GM21360 (cell line): ENCODE results near the gene RDH16.

Experiments used
- ATAC-seq: cut with Tn5 transposase; IDR thresholded peaks from one replicate; pipeline ENCODE4 v1.9.1; 2021; ENCODE audit warnings: mild to moderate bottlenecking, moderate library complexity; ENCODE audit not compliant: unreplicated experiment

The RDH16 gene, protein sequence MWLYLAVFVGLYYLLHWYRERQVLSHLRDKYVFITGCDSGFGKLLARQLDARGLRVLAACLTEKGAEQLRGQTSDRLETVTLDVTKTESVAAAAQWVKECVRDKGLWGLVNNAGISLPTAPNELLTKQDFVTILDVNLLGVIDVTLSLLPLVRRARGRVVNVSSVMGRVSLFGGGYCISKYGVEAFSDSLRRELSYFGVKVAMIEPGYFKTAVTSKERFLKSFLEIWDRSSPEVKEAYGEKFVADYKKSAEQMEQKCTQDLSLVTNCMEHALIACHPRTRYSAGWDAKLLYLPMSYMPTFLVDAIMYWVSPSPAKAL

DNA sequence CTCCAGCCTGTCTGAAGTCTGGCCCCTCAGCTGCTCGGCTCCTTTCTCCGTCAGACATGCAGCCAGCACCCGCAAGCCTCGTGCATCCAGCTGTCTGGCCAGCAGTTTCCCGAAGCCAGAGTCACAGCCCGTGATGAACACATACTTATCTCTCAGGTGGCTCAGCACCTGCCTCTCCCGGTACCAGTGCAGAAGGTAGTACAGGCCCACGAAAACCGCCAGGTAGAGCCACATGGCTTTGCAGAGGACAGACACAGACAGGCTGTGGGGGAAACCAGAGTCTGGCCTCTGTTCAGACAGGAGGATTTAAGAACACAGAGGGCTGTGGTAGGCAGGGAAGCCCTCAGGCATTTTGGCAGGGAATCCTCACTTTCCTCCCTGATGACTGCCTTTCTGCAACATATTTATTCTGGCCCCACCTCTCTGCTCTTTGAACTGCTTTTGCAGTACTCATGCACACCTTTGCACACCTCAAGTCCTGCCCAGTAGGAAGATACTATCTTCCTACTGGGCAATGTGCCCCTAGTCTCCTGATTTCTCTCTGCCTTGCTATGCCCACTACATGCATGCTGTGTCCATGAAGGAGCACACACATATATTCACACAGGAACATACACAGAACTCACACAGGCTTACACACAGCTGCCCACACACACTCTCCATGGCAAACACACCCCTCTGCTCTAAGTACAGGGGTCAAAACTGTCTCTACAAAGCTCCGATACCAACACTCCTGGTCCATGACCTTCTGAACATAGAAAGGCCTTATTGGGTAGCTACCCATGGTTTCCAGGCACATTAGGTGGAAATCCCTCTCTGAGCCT is at the start of gene RDH16:
RDH16 (minus strand) TSS at position 380 of the 824 bp plus-strand sequence; CDS start at position 234, 146 bp downstream.
- no peak for ATAC-seq

DNA sequence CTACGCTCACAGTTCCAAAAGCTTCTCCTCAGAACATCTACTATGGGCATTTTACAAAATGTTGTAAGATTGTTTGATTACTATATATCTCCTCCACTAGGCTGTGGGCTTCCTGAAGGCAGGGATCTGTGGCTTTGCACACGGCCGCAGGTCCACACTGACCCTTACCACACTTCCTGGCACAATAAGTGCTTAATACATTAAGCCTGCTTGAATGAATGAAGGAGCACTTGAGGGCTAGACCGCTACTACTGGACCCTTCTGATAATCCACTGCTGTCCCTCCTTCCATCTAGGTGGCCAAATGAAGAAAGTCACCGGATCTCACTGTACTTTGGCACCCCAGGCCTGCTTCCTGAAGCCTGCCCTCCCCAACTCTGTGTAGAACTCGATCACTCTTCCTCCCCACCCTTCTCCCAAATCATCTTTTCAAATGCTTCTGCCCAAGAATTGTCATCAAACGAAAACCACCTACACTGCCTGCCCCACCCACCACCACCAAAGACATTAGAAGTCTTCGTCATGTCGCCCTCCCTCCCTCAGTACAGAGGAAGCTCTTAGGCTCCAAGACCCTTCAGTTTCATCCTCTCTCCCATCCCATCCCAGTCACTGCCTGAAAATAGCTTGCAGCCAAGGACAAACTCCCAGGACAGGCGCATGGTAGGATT is 49.5 kb upstream of the RDH16 start:
- no peak for ATAC-seq

DNA sequence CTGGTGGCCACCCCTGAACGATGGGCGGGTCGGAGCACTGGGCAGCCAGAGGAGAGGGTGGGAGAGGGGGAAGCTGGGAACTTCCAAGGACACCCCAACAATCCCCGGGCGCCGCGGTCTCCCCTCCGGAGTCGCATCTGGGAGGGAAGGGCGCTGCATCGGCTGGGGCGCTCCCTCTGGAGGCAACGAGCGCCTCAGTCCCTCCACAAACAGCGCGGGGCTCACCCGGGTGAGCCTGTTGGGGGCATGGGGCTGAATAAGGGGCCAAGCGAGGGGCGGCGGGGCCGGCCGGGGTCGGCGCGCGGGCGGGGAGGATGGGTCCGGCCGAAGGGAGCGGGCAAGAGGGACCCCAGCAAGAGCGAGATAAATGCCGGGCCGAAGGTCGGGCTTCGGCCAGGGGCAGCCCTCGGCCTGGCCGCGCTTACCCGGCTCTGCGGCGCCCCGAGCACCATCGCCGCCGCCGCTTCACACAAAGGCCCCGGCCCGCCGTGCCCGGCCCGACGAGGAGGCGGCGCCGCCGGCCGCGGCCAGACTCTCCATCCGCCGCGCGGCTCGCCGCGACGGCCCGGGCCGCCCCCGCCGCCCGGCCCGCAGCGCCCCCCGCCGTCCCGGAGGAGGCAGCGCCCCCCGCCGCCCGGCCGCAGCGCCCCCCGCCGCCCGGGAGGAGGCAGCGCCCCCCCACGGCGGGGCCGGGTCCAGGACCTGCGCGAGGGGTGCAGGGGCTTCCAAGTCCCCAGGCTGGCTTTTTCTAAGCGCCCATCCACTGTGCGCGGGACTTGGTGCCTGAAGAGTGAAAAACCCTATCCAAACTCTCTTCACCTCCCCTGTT is 48.8 kb upstream of the RDH16 start, which contains the start of gene ZBTB39:
ZBTB39 (minus strand) TSS at position 567 of the 829 bp plus-strand sequence. CDS start 1,629 bp downstream, outside the sequence.
- peak; percentile 53 for ATAC-seq

DNA sequence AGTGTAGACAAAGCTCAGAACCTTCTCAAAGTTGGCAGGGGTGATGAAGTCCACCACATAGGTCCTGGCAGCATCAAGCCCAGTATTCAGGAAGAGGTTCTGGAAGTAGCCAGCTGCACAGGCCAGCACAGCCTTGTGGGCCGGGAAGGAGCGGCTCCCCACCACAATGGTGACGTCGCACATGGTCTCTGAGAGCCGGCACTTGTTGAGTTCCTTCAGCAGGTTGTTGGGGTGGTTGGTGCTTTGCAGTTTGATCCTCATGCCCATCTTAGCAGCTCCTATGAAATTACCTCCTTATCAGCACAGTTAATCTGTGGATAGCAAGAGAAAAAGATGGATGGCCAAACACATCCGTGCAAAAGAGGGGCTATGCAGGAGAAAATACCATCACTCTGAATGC is 47.2 kb upstream of the RDH16 start:
- no peak for ATAC-seq

DNA sequence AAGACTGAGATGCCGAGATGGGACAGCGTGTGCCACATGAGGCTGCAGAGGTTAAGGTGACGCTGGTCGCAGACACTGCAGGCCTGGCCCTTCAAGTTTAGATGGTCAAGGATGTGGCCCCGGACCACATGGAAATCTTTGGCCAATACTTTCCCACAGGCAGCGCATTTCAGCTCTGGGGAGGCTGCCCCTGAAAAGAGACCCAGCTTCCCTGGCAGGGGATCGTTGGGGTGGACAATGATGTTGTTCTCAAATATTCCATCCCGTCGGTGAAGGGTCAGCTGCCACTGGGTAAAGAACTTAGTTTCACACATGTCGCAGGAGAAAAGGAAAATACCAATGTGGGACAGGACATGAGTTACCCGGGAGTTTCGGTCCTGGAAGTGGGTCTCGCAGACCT is 46.0 kb upstream of the RDH16 start:
- ATAC-seq = no peak

DNA sequence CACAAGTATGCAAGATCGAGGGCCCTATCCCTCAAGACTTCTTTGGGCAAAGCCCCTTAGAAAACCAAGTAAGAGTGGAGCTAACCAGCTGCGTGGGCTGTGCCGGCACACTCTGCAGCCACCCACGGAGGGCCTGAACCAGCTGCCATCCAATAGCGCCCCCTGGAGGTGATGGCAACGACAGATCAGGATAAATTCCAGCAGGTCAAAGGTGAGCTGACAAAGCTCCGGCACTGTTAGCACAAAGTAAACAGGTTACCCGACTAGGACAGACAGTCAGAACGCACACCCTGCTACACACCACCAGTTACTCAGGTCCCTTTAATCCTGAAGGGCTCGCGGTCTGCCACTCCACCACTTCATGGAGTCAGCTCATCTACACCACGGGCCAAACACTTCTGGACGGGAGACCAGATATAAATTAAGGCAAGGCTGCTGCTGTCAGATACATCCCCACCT is 44.1 kb upstream of the RDH16 start:
- ATAC-seq = no peak

DNA sequence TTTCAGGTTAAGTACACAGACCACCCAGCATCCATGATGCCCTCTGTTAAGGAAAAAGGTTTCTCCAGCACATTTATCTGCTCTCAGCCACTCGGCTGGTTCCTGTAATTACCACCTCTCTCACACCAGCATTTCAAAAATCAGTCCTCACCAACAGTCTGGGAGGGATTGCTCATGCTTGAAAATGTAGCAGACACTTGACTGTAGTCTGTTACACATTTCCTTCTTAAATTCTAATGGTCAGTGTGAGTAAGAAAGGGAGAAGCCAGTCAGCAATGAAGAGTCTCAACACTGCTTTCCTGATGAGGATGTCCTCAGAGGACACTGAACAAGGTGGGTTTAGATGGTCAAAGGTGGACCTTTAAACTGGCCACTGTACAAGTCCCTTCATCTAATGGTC is 43.0 kb upstream of the RDH16 start:
- ATAC-seq = no peak

DNA sequence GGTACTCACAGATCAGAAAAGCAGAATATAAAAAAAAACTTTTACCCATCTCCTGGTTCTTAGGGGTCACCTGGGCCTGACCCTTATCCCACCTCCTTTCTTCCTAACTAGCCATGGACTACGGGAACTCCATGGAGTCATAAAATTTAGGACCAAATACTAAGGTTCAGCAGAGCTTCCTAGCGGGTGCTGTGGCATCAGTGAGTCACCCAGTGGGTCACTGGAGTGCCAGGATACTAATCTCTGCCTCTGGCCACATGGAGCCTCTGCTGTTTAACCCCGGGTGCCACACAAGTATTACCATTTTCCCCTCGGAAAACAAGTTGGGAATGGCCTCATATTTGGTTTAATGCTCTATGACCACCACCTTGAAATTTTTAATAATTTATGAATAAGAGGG is 42.0 kb upstream of the RDH16 start:
- no peak for ATAC-seq

DNA sequence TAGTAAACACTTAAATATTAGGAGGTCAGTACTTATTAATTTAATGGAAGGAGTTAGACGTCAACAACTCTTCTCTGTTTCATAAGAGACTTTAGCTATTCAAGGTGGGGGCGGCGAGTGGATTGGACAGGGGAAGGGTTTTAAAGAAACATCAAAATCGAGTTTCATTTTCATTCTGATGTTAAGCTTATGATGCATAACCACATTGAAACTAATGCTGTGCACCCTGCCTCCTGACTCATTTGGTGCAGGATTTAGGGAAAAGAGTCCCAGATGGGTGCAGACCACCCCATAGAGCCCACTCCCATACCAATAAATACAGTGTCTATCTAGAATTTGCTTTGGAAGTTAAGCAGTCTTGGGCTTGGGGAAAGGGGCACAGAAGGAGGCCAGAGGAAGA is 41.6 kb upstream of the RDH16 start:
- ATAC-seq = peak; percentile 74

DNA sequence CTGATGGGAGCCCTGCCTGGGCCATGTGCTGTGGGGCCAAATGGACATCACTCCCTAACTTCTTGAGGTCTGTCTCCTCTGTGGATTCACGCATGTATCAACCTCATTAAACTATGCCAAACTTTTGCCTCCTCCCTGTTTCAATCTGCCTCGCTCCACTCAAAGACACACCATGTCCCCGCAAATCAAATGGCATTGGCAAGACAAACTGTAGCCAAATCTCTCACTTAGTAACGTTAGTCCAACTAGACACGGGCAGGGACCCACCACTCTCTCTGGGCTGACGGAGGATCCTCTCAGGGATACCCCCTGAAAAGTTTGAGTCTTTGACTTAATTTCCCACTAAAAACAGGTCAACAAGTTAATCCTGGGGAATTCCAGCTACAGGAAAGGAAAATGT is 40.9 kb upstream of the RDH16 start:
- ATAC-seq = no peak

DNA sequence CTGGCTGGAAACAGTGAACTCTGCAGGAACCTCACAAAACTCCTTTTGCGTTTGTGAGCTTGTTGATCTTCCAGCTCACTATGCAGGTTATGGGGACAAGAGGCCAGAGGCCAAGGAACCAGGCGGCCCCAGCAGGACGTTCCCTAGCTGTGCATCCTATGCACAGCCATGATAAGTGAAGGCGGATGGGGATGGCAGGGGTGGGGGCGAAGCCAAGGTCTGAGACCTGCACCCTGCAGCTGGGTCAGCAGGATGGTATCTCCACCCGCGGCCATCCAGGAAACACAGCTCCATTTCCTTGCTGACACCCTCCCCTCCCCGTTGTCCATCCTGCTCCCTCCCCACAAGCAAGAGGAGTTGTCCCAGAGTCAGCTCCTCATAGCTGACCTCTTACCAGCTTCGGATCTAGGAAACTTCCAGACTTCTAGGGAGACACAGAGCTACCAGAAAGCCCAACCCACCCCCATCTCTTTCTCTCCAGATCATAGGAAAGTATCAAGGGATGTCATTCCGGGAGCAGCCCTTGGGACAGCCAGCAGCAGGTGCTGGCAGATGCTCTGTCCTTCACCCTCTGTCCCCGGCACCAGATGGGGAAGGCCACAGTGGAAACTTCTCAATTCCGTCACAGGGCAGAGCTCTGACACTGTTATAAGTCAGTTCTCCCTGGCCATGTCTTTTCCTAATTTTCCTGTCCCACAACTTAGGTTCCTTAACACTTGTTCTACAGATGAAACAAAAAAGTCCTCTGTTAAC is 39.6 kb upstream of the RDH16 start:
- ATAC-seq = no peak

DNA sequence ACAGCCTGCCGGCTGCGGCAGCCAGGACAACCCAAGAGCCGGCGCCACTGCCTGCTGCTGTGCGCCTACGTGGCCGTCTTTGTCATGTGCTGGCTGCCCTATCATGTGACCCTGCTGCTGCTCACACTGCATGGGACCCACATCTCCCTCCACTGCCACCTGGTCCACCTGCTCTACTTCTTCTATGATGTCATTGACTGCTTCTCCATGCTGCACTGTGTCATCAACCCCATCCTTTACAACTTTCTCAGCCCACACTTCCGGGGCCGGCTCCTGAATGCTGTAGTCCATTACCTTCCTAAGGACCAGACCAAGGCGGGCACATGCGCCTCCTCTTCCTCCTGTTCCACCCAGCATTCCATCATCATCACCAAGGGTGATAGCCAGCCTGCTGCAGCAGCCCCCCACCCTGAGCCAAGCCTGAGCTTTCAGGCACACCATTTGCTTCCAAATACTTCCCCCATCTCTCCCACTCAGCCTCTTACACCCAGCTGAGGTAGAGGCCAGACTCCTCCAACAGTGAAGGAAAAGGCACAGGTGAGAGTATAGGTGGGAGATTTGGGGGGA is 38.6 kb upstream of the RDH16 start:
- ATAC-seq = no peak

DNA sequence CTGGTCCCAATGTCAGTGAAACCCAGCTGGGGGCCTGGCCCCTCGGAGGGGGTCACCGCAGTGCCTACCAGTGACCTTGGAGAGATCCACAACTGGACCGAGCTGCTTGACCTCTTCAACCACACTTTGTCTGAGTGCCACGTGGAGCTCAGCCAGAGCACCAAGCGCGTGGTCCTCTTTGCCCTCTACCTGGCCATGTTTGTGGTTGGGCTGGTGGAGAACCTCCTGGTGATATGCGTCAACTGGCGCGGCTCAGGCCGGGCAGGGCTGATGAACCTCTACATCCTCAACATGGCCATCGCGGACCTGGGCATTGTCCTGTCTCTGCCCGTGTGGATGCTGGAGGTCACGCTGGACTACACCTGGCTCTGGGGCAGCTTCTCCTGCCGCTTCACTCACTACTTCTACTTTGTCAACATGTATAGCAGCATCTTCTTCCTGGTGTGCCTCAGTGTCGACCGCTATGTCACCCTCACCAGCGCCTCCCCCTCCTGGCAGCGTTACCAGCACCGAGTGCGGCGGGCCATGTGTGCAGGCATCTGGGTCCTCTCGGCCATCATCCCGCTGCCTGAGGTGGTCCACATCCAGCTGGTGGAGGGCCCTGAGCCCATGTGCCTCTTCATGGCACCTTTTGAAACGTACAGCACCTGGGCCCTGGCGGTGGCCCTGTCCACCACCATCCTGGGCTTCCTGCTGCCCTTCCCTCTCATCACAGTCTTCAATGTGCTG is 38.0 kb upstream of the RDH16 start:
- no peak for ATAC-seq

DNA sequence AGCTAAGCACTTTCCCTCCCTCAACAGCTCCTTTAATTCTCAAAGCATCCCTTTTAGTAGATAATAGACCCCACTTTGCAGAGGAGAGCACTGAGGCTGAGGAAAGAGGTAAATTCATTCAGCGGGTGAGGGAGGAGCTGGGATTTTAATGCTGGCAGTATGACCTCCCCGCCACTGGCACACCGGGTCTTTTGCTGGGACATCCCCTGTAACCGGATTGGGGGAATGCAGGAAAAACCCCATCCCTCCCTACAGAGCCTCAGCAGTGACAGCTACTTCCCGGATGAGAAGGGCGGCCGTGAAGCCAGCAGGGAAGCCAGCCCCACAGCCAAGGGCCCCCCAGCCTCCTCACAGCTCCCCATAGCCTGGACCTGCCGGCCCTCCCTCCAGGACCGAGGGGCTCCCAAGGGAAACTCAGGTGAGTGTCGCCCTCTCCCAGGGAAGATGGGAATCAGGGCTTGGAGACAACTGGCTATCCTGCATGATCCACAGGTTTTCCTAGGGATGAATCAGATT is 36.9 kb upstream of the RDH16 start:
- no peak for ATAC-seq

DNA sequence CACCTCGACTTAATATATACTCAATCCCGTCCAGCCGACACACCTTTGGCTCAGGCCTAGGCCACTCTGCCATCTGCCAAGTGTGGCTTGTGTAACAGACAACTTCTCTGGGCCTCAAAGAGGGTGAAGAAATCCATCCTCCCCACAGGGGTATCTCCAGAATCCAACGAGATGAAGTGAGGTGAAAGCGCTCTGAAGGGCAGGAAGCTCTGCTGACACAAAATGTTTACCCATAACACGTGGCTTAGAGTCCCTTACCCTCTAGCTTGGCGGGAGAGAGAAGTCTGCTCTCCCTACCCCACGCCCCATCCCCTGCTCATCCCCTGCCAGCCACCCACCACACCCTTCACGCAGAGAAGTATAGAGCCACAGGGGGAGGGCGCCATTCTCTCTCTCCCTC is 35.9 kb upstream of the RDH16 start:
- ATAC-seq = no peak

DNA sequence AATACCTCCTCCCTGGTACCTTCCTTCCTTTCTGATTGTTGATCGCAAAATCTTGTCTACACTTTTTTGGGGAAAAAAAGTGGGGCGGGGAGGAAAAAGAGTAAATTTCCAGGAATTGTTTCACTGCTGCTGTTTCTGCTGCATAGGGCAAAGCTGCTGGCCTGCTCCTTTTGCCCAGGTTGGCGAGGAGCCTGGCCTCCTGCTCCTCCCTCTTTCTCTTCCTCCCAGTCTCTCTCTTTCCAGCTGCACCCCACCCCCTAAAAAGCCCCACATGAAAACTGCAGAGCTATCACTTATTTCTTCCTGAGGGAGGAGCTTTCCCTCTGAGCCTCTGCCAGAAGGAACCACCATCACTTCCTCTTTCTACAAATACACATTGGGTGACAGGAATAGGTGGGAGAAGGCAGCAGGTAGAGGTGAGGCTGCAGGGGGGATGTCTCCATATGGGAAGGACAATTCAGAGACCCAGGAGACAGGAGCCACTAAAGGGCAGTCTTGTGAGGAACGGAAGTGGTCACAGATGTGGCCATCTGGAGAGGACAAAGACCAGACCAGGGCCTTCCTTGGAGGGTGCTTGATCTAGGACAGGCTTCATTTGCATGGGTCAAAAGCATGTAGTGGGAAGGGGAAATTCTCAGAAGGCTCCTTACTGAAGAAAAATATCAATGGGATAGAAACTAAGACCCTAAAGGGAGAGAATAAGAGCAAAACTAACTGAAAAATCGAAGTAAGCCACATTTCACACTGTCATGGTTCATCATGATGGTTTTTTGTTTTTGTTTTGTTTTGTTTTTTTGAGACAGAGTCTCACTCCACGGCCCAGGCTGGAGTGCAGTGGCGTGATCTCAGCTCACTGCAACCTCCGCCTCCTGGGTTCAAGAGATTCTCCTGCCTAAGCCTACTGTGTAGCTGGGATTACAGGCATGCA is 34.2 kb upstream of the RDH16 start:
- no peak for ATAC-seq

DNA sequence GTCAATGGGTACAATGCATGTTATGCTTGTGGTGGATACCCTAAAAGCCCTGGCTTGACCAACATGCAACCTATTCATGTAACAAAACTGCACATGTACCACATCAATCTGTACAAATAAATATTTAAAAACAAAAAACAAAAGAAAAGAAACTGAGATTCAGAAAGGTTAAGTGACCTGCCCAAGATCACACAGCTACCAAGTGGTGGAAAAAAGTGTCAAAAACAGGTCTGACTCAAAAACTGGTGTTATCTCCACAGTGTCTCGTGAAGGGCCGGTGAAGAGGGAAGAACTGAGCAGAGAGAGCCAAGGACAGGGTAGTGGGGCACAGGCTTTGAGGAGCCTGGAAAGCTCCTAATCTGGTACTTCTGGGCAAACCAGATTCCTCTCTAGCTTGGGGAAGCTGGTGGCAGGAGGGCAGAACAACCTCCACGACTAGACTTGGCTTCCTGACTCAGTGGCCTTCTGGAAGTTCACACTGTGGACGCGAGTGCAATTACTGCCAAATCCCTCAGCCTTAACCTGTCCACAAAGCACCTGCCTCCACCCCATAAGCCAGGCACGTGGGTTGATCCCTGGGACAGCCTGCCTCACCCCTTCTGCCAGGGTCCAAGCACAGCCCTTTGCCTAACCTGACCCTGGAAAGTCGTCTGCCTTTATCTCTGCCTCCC is 33.4 kb upstream of the RDH16 start:
- no peak for ATAC-seq
